Kidney glomerular epithelial cell (primary cell): Measurements from ENCODE around the gene POM121C.
"Not testable (repeated sequence)": the region's sequence is repeated elsewhere in the genome, so short reads cannot be mapped to it uniquely, and the experiment has no call there.

Experiments
- DNase-seq: peaks from one replicate; lab custom pipeline; 2025; lab: John Stamatoyannopoulos, UW

Gene POM121C

GRCh38 chr7:75393194-75393593 is 92.9 kb downstream of the POM121C start:
- DNase-seq, result not testable (repeated sequence)

DNA sequence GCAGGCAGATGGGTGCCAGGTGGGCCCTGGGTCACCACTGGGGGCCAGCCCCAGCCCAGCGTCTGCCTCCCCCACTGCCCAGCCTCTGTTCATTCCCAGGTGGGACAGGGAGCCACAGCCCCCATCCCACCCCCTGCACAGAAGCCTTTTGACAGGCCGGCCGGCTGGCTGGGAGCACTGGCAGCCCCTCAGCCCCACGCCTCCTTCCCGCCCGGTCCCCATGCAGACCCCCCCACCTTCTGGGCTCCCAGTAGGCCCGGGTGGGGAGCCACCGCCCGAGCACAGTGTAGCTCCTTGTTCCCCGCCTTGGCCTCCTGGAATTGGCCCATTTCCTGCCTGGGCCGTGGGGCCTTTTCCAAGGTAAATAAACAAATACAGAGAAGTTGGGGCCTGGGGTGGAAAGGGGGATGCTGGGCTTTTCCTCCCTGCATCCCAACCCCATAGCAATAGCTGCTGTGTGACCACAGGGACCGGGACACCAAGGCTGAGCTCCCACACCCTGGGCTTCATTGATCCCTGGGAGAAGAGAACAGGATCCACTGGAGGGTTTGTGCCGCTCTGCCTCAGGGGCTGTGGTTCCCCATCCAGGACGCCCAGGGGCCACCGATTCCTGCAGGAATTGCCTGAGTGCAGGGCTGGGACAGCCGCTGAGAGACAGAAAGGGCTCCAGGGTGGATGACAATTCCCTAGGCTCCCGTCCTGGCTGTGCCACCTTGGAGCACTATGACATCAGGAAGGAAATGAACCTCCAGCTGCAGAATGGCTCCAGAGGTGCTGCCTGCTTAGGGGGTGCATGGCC is 111.4 kb downstream of the POM121C start:
- not testable (repeated sequence) for DNase-seq

DNA sequence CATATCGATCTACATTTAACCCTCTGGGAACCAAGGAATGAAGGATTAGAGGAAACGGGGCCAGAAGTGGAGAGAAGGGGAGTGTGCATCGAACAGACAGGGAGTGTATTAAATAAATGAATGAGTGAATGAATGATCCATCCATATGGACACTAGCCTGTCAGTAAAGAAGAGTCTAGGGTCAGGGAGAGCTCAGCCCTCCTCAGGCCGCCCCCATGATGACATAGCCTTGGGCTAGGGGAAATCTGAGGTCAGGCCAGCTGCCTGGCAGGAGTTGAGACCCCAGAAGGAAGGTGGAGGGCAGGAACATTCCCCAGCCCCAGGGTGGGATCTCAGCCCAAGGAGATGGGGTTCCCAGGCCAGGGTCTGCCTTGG is 112.0 kb downstream of the POM121C start:
- DNase-seq, result not testable (repeated sequence)

GRCh38 chr7:75367313-75367712 is 118.8 kb downstream of the POM121C start:
- not testable (repeated sequence) for DNase-seq
